ENCODE data around the gene RNH1. TPM values are rescaled to one million over a fixed set of nuclear protein-coding genes. Genes with fewer than 3 reads are reported as not detected.

RNH1 gene
- total RNA-seq, 1 donor: 92.2 TPM

Other genes with a start within 250 kb of the RNH1 start
- gene NLRP6, start 228.8 kb downstream of the RNH1 start, total RNA-seq: 9.7 TPM
- gene PGGHG, start 218.1 kb downstream of the RNH1 start, total RNA-seq: 85.2 TPM
- not detected for gene IFITM5, start 207.7 kb downstream of the RNH1 start, total RNA-seq
- gene IFITM2, start 199.4 kb downstream of the RNH1 start, total RNA-seq: 52.9 TPM
- gene IFITM1, start 193.2 kb downstream of the RNH1 start, total RNA-seq: 276 TPM
- gene IFITM3, start 186.4 kb downstream of the RNH1 start, total RNA-seq: 14.1 TPM
- 0.21 TPM for gene B4GALNT4, start 137.7 kb downstream of the RNH1 start, total RNA-seq
- gene PKP3, start 113.0 kb downstream of the RNH1 start, total RNA-seq: not detected
- gene SIGIRR, start 92.2 kb downstream of the RNH1 start, total RNA-seq: 50.9 TPM
- 19.9 TPM for gene ANO9, start 65.2 kb downstream of the RNH1 start, total RNA-seq
- gene PTDSS2, start 57.0 kb downstream of the RNH1 start, total RNA-seq: 8.8 TPM
- gene HRAS, start 28.3 kb upstream of the RNH1 start, total RNA-seq: 7.1 TPM
- 0.94 TPM for gene LRRC56, start 30.3 kb upstream of the RNH1 start, total RNA-seq
- gene LMNTD2, start 53.5 kb upstream of the RNH1 start, total RNA-seq: 2.1 TPM
- 16.6 TPM for gene RASSF7, start 53.7 kb upstream of the RNH1 start, total RNA-seq
- gene PHRF1, start 69.2 kb upstream of the RNH1 start, total RNA-seq: 25.1 TPM
- 50.9 TPM for gene IRF7, start 108.7 kb upstream of the RNH1 start, total RNA-seq
- gene CDHR5, start 117.7 kb upstream of the RNH1 start, total RNA-seq: 0.10 TPM
- not detected for gene SCT, start 119.9 kb upstream of the RNH1 start, total RNA-seq
- 0.10 TPM for gene DRD4, start 130.0 kb upstream of the RNH1 start, total RNA-seq
- gene DEAF1, start 188.0 kb upstream of the RNH1 start, total RNA-seq: 30.7 TPM
- 8.3 TPM for gene TMEM80, start 188.6 kb upstream of the RNH1 start, total RNA-seq
- gene EPS8L2, start 199.0 kb upstream of the RNH1 start, total RNA-seq: 2.1 TPM
- gene TALDO1, start 240.2 kb upstream of the RNH1 start, total RNA-seq: 141 TPM

Measured in mononuclear cell (primary cell).